ENCODE data around the gene SELENOS. TPM values are rescaled to one million over a fixed set of nuclear protein-coding genes. Genes with fewer than 3 reads are reported as not detected.
A peak's percentile ranks its signal among the peaks of the same experiment; 100 is the strongest.
"Not testable (repeated sequence)": the region's sequence is repeated elsewhere in the genome, so short reads cannot be mapped to it uniquely, and the experiment has no call there.

The SELENOS gene
- total and polyA plus RNA-seq, 2 experiments from 2014 or later = 127 to 158 TPM

DNA sequence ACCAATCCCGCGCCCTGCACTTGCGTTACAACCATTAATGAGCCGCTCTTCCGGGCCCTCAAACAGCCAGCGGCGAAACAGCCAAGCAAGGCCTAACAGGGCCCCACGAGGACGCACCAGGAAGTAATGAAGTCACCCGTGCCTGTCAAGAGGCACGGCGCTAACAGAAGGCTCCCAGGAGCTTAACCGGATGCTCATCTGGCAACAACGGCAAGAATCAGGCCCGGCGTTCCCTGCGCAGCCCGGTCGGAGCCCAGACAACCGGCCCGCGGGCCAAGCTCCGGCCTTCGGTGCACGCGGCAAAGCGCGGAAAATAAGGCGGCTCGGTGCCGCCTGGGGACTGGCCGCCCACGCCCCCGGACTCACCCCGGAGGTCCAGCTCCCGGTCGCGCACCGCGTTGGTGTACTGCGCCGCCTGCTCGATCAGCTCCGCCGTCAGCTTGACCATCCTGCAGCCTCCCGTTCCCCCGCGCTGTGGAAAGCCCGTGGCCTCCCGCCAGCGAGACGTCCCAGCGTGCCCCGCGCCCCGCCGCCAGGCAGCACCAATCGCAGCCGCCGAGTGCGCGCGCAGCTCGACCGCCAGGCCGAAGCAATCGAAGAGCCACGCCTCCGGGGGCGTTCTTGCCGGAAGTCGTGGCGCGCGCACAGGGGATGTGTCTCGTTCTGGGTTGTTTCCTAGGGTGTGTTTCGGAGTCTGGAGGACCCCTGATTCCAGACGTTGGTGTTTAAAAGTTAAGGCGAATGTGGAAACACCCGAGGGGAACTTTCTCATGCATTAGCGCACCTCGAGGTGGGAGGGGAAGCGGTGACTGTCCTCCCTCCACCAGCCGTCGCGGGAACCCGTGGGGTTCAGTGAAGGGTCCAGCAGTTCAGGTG lies 17.7 kb upstream of the SELENOS start, which contains the start of gene SNRPA1:
Gene SNRPA1 (minus strand): TSS at position 518 of the 876 bp plus-strand sequence. CDS start 70 bp downstream, at position 448.
- H3K27ac ChIP-seq = peak within 1 kb of the TSS; percentile 98
- H3K27me3 ChIP-seq = no peaks in the 10 kb centered on the region
- 1% methylated on average over 84 of the region's 87 CpGs for WGBS (ENCODE audit: low lambda C conversion rate, missing lambda C conversion rate)
- H3K36me3 ChIP-seq (replicated peaks; ENCODE audit: insufficient read depth, low read depth) = no peaks in the 10 kb centered on the region
- DNase-seq (ENCODE audit: low spot score) = peak; percentile 100
- no peaks in the 10 kb centered on the region for H3K9me2 ChIP-seq (replicated peaks; ENCODE audit: insufficient read depth)
- TF ChIP-seq, protein P1, sequence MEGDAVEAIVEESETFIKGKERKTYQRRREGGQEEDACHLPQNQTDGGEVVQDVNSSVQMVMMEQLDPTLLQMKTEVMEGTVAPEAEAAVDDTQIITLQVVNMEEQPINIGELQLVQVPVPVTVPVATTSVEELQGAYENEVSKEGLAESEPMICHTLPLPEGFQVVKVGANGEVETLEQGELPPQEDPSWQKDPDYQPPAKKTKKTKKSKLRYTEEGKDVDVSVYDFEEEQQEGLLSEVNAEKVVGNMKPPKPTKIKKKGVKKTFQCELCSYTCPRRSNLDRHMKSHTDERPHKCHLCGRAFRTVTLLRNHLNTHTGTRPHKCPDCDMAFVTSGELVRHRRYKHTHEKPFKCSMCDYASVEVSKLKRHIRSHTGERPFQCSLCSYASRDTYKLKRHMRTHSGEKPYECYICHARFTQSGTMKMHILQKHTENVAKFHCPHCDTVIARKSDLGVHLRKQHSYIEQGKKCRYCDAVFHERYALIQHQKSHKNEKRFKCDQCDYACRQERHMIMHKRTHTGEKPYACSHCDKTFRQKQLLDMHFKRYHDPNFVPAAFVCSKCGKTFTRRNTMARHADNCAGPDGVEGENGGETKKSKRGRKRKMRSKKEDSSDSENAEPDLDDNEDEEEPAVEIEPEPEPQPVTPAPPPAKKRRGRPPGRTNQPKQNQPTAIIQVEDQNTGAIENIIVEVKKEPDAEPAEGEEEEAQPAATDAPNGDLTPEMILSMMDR (IDR thresholded peaks at IDR 0.05; ENCODE audit: poor library complexity) = no peak
- TF ChIP-seq EZH2 (IDR thresholded peaks at IDR 0.05; ENCODE audit: borderline replicate concordance) (no peak), EZH2phosphoT487 (IDR thresholded peaks at IDR 0.05; ENCODE audit: low read depth, severe bottlenecking, unreplicated experiment) (no peak)
- peak within 1 kb of the TSS; percentile 76 for H2AFZ ChIP-seq
- H4K20me1 ChIP-seq (ENCODE audit: insufficient read depth, poor library complexity, severe bottlenecking) = peaks cover 28% of the 10 kb centered on the region
- H3K9me3 ChIP-seq (ENCODE audit: low read depth) = no peaks in the 10 kb centered on the region
- peak within 1 kb of the TSS; percentile 79 for H3K4me3 ChIP-seq
- H3K4me2 ChIP-seq = peak within 1 kb of the TSS; percentile 93
- H3K4me1 ChIP-seq (ENCODE audit: insufficient read depth) = peaks cover 21% of the 10 kb centered on the region
- H3K79me2 ChIP-seq = peaks cover 58% of the 10 kb centered on the region

DNA sequence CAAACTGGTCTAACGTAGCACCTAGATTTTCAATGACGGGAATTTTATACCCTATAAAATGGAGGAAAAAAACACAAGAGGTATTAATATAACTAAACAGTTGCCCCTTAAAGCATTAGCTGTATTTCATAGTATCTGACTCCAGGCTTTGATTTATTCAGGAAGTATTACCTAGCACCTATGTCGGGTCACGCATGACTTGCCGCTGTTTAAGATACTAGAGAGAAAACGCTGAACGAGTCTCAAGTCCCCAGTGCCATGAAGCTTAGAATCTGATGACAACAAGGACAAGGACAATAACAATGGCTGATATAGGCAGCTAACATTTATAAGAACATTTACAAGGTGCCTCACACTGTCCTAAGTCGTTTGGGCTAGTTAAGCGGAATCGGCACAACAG lies 15.8 kb upstream of the SELENOS start:
- Histone ChIP-seq H3K79me2 (peaks cover 74% of the 10 kb centered on the region), H3K4me1 (ENCODE audit: insufficient read depth) (peaks cover 21% of the 10 kb centered on the region), H3K9me2 (replicated peaks; ENCODE audit: insufficient read depth) (no peaks in the 10 kb centered on the region), H3K36me3 (replicated peaks; ENCODE audit: insufficient read depth, low read depth) (no peaks in the 10 kb centered on the region), H3K27me3 (no peaks in the 10 kb centered on the region), H3K27ac (peak overlapping the region; percentile 98), H2AFZ (no peak overlapping the region), H3K4me3 (peak overlapping the region; percentile 79), H3K4me2 (peak overlapping the region; percentile 93), H3K9me3 (ENCODE audit: low read depth) (no peaks in the 10 kb centered on the region), H4K20me1 (ENCODE audit: insufficient read depth, poor library complexity, severe bottlenecking) (peaks cover 28% of the 10 kb centered on the region)
- WGBS (ENCODE audit: low lambda C conversion rate, missing lambda C conversion rate) = 76% methylated on average over 10 of the region's 10 CpGs
- TF ChIP-seq, protein P1 (IDR thresholded peaks at IDR 0.05; ENCODE audit: poor library complexity) = no peak
- TF ChIP-seq EZH2phosphoT487 (IDR thresholded peaks at IDR 0.05; ENCODE audit: low read depth, severe bottlenecking, unreplicated experiment) (no peak), EZH2 (IDR thresholded peaks at IDR 0.05; ENCODE audit: borderline replicate concordance) (no peak)
- no peak for DNase-seq (ENCODE audit: low spot score)

DNA sequence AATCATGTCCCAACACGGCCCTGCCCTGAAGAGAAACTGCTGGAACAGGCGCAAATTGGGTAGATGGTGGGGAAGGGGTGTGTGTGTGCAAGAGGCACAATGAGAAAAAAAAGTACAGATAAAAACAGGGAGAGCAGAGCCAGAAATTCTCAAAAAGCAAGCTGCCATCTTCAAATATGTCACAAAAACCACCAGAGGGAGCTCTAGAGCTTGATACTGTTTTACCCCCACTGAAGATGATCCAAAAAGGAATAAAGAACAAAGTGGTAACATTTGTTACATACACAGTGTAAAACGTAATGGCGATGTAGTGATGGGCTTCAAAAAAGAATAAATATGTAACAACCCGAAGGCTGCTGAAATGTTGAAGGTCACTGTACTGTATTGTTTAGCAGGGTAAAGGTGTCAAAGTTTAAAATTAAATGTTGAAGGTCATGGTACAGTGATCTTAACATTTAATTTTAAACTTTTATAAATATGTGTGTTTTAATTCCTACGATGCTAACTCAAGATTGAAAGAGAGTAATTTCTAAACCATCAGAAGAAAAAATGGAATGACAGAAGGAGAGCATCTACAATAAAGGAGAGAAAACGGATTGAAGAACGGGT lies 11.7 kb upstream of the SELENOS start:
- WGBS (ENCODE audit: low lambda C conversion rate, missing lambda C conversion rate) = 89% methylated on average over 8 of the region's 8 CpGs
- peaks cover 28% of the 10 kb centered on the region for H4K20me1 ChIP-seq (ENCODE audit: insufficient read depth, poor library complexity, severe bottlenecking)

DNA sequence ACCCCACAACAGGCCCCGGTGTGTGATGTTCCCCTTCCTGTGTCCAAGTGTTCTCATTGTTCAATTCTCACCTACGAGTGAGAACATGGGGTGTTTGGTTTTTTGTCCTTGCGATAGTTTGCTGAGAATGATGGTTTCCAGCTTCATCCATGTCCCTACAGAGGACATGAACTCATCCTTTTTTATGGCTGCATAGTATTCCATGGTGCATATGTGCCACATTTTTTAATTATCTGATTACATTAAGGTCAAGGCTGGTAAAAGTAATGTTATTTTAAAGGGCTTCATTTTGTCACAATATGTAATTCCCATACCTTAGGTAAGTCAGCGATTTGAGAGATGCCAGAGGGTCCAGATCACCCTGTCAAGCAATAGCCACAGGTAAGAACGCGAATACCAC lies 10.1 kb upstream of the SELENOS start:
- H3K9me3 ChIP-seq (ENCODE audit: low read depth); H3K27ac ChIP-seq; H3K36me3 ChIP-seq (replicated peaks; ENCODE audit: insufficient read depth, low read depth); H3K4me1 ChIP-seq (ENCODE audit: insufficient read depth); H3K4me2 ChIP-seq; H3K9me2 ChIP-seq (replicated peaks; ENCODE audit: insufficient read depth); H3K4me3 ChIP-seq; H2AFZ ChIP-seq; DNase-seq (ENCODE audit: low spot score); H3K27me3 ChIP-seq: not testable (repeated sequence)
- H4K20me1 ChIP-seq (ENCODE audit: insufficient read depth, poor library complexity, severe bottlenecking) = peaks cover 13% of the 10 kb centered on the region
- peaks cover 68% of the 10 kb centered on the region for H3K79me2 ChIP-seq
- 96% methylated on average over 6 of the region's 6 CpGs for WGBS (ENCODE audit: low lambda C conversion rate, missing lambda C conversion rate)

More for the DNA sequence above, 11.7 kb upstream of the SELENOS start:
- H2AFZ ChIP-seq = no peak overlapping the region
- no peaks in the 10 kb centered on the region for H3K36me3 ChIP-seq (replicated peaks; ENCODE audit: insufficient read depth, low read depth)
- H3K27ac ChIP-seq = no peak overlapping the region
- peaks cover 8% of the 10 kb centered on the region for H3K4me1 ChIP-seq (ENCODE audit: insufficient read depth)
- H3K4me3 ChIP-seq = no peak overlapping the region
- H3K9me3 ChIP-seq (ENCODE audit: low read depth) = no peaks in the 10 kb centered on the region
- peak; percentile 72 for DNase-seq (ENCODE audit: low spot score)
- H3K4me2 ChIP-seq = no peak overlapping the region
- TF ChIP-seq, protein P1 (IDR thresholded peaks at IDR 0.05; ENCODE audit: poor library complexity) = peak; percentile 57
- no peak for TF ChIP-seq EZH2 (IDR thresholded peaks at IDR 0.05; ENCODE audit: borderline replicate concordance)
- H3K27me3 ChIP-seq = no peaks in the 10 kb centered on the region
- H3K9me2 ChIP-seq (replicated peaks; ENCODE audit: insufficient read depth) = no peaks in the 10 kb centered on the region
- peaks cover 85% of the 10 kb centered on the region for H3K79me2 ChIP-seq

Data from hepatocyte (in vitro differentiated cells).